ENCODE data around the gene C6orf47. TPM values are rescaled to one million over a fixed set of nuclear protein-coding genes. Genes with fewer than 3 reads are reported as not detected.

C6orf47 gene
- total and polyA plus RNA-seq, 2 of the 13 experiments (the other 11 are each of a cell fraction or from before 2014, with no cell fraction given): 1.7 to 18.1 TPM

DNA sequence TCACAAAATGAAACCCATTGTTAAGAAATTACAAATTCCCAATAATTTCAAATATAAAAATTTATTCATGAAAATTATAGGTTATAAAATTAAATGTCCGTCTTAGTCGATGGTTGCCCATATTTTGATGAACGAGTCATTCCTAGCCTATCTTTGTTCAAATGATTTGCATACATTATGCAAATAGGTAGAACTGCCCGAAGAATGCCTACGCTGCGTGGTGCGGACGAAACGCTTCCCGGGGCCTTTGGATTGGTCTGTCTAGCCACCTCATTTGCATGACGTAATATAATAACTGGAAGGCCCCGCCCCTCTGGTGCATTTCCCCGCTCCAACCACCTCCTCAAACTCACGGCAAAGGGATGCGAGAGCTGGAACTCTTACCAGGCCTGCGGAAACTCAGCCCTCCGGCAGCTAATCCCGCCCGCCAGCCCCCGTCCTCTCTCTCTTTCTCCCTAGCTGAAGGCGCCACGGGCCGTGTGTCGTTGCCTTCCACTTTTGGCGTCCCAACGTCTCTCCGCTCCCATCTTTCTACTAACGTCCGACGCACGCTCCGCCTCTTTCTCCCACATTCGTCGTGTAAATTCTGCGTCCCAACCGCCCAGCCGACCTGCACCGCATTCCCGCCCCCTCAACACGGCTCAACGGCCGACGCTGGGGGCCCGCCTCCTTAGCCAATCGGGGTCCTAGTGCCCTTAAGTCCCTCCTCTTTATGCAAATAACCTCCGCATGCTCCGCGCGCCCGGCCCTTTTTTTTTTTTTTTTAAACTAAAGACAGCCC is 40.6 kb downstream of the C6orf47 start (continued):
- TF ChIP-seq EEA1 (CRISPR knock-in tag; IDR thresholded peaks at IDR 0.05; ENCODE audit: borderline replicate concordance): no peak; the same call in 1 of the 2 replicates
- TF ChIP-seq ZNF562 (CRISPR knock-in tag; IDR thresholded peaks at IDR 0.05; ENCODE audit: borderline replicate concordance): no peak
- TF ChIP-seq, protein P1, sequence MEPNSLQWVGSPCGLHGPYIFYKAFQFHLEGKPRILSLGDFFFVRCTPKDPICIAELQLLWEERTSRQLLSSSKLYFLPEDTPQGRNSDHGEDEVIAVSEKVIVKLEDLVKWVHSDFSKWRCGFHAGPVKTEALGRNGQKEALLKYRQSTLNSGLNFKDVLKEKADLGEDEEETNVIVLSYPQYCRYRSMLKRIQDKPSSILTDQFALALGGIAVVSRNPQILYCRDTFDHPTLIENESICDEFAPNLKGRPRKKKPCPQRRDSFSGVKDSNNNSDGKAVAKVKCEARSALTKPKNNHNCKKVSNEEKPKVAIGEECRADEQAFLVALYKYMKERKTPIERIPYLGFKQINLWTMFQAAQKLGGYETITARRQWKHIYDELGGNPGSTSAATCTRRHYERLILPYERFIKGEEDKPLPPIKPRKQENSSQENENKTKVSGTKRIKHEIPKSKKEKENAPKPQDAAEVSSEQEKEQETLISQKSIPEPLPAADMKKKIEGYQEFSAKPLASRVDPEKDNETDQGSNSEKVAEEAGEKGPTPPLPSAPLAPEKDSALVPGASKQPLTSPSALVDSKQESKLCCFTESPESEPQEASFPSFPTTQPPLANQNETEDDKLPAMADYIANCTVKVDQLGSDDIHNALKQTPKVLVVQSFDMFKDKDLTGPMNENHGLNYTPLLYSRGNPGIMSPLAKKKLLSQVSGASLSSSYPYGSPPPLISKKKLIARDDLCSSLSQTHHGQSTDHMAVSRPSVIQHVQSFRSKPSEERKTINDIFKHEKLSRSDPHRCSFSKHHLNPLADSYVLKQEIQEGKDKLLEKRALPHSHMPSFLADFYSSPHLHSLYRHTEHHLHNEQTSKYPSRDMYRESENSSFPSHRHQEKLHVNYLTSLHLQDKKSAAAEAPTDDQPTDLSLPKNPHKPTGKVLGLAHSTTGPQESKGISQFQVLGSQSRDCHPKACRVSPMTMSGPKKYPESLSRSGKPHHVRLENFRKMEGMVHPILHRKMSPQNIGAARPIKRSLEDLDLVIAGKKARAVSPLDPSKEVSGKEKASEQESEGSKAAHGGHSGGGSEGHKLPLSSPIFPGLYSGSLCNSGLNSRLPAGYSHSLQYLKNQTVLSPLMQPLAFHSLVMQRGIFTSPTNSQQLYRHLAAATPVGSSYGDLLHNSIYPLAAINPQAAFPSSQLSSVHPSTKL (CRISPR knock-in tag; IDR thresholded peaks at IDR 0.05): no peak; the same call in 1 of the 2 replicates
- no peak for TF ChIP-seq BRD4 (CRISPR knock-in tag; IDR thresholded peaks at IDR 0.05)
- TF ChIP-seq ELF3 (CRISPR knock-in tag; IDR thresholded peaks at IDR 0.05): no peak
- peak; percentile 97 for TF ChIP-seq RNF2 (conservative IDR thresholded peaks at IDR 0.05; ENCODE audit: low read depth)
- peak; percentile 12; the same call in 1 of the 2 replicates for TF ChIP-seq ZNF879 (CRISPR knock-in tag; IDR thresholded peaks at IDR 0.05)
- peak; percentile 91 for TF ChIP-seq MEF2D (CRISPR knock-in tag; IDR thresholded peaks at IDR 0.05)
- TF ChIP-seq, protein P2, sequence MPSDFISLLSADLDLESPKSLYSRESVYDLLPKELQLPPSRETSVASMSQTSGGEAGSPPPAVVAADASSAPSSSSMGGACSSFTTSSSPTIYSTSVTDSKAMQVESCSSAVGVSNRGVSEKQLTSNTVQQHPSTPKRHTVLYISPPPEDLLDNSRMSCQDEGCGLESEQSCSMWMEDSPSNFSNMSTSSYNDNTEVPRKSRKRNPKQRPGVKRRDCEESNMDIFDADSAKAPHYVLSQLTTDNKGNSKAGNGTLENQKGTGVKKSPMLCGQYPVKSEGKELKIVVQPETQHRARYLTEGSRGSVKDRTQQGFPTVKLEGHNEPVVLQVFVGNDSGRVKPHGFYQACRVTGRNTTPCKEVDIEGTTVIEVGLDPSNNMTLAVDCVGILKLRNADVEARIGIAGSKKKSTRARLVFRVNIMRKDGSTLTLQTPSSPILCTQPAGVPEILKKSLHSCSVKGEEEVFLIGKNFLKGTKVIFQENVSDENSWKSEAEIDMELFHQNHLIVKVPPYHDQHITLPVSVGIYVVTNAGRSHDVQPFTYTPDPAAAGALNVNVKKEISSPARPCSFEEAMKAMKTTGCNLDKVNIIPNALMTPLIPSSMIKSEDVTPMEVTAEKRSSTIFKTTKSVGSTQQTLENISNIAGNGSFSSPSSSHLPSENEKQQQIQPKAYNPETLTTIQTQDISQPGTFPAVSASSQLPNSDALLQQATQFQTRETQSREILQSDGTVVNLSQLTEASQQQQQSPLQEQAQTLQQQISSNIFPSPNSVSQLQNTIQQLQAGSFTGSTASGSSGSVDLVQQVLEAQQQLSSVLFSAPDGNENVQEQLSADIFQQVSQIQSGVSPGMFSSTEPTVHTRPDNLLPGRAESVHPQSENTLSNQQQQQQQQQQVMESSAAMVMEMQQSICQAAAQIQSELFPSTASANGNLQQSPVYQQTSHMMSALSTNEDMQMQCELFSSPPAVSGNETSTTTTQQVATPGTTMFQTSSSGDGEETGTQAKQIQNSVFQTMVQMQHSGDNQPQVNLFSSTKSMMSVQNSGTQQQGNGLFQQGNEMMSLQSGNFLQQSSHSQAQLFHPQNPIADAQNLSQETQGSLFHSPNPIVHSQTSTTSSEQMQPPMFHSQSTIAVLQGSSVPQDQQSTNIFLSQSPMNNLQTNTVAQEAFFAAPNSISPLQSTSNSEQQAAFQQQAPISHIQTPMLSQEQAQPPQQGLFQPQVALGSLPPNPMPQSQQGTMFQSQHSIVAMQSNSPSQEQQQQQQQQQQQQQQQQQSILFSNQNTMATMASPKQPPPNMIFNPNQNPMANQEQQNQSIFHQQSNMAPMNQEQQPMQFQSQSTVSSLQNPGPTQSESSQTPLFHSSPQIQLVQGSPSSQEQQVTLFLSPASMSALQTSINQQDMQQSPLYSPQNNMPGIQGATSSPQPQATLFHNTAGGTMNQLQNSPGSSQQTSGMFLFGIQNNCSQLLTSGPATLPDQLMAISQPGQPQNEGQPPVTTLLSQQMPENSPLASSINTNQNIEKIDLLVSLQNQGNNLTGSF (CRISPR knock-in tag; IDR thresholded peaks at IDR 0.05): peak; percentile 63; the same call in 1 of the 2 replicates
- TF ChIP-seq GFI1 (CRISPR knock-in tag; IDR thresholded peaks at IDR 0.05; ENCODE audit: borderline replicate concordance): peak; percentile 52
- no peak for TF ChIP-seq HIVEP1 (CRISPR knock-in tag; IDR thresholded peaks at IDR 0.05)
- TF ChIP-seq, protein P3, sequence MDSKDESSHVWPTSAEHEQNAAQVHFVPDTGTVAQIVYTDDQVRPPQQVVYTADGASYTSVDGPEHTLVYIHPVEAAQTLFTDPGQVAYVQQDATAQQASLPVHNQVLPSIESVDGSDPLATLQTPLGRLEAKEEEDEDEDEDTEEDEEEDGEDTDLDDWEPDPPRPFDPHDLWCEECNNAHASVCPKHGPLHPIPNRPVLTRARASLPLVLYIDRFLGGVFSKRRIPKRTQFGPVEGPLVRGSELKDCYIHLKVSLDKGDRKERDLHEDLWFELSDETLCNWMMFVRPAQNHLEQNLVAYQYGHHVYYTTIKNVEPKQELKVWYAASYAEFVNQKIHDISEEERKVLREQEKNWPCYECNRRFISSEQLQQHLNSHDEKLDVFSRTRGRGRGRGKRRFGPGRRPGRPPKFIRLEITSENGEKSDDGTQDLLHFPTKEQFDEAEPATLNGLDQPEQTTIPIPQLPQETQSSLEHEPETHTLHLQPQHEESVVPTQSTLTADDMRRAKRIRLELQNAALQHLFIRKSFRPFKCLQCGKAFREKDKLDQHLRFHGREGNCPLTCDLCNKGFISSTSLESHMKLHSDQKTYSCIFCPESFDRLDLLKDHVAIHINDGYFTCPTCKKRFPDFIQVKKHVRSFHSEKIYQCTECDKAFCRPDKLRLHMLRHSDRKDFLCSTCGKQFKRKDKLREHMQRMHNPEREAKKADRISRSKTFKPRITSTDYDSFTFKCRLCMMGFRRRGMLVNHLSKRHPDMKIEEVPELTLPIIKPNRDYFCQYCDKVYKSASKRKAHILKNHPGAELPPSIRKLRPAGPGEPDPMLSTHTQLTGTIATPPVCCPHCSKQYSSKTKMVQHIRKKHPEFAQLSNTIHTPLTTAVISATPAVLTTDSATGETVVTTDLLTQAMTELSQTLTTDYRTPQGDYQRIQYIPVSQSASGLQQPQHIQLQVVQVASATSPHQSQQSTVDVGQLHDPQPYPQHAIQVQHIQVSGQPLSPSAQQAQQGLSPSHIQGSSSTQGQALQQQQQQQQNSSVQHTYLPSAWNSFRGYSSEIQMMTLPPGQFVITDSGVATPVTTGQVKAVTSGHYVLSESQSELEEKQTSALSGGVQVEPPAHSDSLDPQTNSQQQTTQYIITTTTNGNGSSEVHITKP (CRISPR knock-in tag; IDR thresholded peaks at IDR 0.05; ENCODE audit: low read depth): no peak
- TF ChIP-seq ZNF816 (CRISPR knock-in tag; IDR thresholded peaks at IDR 0.05; ENCODE audit: borderline replicate concordance): peak; percentile 31
- TF ChIP-seq, protein P4, sequence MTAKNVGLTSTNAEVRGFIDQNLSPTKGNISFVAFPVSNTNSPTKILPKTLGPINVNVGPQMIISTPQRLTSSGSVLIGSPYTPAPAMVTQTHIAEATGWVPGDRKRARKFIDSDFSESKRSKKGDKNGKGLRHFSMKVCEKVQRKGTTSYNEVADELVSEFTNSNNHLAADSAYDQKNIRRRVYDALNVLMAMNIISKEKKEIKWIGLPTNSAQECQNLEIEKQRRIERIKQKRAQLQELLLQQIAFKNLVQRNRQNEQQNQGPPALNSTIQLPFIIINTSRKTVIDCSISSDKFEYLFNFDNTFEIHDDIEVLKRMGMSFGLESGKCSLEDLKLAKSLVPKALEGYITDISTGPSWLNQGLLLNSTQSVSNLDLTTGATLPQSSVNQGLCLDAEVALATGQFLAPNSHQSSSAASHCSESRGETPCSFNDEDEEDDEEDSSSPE (CRISPR knock-in tag; IDR thresholded peaks at IDR 0.05): peak; percentile 97

All from HepG2 (cell line).